Activated CD8-positive, alpha-beta memory T cell treated with anti-CD3 and anti-CD28 coated beads, Interleukin-2, amount 50 U/mL, for 24 hours (primary cell): ENCODE measurements around the gene CCDC60.

ENCODE experiments used
- DNase-seq: peaks from one replicate; pipeline ENCODE4 v3.0.0-alpha.2; 2020; ENCODE audit errors: extremely low read depth

Gene CCDC60

GRCh38 chr12:119334430-119335170 is at the start of gene CCDC60:
Gene CCDC60 (plus strand): TSS chr12:119334729. CDS start chr12:119335177, 448 bp downstream.
- DNase-seq: no peak

DNA sequence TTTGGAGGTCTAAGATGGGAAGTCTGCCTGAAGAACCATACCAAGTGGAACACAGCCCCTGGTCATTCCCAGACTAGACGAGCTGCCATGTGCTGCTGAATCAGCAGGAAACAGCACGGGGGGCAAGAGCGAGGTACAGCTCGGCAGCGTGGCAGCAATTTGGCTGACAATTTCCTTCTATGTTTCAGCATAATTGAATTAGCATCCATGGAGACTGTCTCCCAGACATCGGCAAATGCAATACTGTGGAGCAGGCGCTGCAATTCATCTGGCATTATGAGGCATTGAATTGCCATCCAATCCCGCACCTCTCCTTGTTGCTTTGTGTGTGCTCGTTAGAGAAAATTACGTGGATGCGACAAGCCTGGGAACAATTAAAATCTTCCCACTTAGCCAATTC is 46.0 kb upstream of the CCDC60 start:
- no peak for DNase-seq

DNA sequence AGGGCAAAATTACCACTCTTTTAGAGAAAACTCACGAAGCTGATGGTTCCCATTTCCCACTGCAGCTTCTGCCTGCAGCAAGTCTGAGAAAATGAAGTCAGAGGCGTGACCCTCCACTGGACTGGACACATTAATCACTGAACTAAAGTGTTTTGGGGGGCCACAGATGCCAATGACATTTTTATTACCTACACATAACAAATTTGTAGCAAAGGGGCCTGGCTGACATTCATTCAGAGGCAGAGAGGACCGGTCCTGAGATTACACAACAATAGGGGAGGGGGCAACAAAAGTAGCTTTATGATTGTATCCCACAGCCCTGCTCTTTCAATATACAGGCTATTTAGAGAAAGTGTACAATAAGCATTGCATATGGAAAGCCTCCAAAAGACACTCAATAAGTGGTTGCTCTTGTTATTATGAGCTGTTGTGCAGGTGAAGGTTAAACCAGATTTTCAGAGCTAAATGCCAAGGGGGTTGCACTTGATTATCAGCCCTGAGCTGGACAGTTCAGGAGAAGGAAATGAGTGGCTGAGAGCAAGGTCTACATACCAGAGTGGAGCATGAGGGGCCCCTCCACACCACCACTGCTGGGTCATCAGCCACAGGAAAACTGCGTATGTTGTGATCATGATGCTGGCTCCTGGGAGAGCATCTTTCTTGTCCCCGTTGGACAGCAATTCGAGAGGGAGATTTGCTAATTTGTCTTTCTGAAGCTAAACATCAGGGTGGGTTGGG is 41.5 kb upstream of the CCDC60 start:
- DNase-seq: no peak

DNA sequence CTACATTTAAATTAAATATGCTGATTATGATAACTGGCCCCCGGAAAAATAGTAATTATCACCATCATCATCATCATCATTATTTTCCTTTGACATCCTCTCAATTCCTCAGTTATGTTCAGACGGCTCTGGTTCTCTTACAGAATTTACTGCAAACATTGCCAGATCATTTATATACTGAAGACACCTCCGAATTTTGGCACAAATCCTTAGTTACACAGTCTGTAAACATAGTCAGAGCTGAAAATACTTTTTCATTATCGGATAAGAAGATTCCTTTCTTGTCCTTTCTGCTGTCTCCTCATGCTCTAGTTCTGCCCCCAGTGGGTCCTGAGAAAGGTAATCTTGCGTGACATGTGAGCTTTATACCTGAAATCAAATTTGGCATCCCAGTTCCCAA is 40.3 kb upstream of the CCDC60 start:
- no peak for DNase-seq

DNA sequence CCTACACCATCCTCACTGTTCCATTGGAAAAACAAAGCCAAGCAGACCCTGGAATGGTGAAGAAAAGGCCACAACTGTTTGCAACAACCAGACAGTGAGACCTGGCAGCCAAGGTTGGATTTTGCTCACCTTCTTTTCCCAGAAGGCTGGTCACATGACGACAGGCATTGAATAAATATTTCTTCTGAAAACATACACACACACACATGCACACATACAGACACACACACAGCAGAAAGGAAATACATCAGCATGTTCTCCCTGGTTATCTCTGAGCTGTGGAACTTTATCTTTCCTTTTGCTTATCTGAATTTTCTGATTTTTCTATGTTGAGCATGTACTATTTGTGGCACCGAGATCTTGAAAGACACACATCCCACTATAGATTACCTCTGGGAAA is 38.0 kb upstream of the CCDC60 start:
- no peak for DNase-seq

GRCh38 chr12:119299130-119299529 is 35.4 kb upstream of the CCDC60 start:
- no peak for DNase-seq

DNA sequence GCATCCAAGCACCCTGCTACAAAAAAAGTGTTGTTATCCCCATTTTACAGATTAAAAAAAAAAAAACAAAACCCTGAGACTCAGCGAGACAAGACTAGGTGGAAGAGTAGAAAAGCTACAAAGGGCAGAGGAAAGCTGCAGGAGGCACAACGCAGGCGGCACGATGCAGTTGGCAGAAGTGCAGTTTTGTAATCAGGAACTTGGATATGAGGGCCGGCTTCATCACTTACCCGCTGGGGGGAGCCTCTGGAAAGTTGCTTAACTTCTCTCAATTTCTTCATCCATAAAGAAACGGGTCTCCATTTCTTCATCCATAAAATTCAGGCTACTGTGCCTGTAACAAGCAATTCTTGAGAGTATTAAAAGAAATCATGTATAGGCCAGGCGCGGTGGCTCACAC is 33.1 kb upstream of the CCDC60 start:
- DNase-seq: no peak

DNA sequence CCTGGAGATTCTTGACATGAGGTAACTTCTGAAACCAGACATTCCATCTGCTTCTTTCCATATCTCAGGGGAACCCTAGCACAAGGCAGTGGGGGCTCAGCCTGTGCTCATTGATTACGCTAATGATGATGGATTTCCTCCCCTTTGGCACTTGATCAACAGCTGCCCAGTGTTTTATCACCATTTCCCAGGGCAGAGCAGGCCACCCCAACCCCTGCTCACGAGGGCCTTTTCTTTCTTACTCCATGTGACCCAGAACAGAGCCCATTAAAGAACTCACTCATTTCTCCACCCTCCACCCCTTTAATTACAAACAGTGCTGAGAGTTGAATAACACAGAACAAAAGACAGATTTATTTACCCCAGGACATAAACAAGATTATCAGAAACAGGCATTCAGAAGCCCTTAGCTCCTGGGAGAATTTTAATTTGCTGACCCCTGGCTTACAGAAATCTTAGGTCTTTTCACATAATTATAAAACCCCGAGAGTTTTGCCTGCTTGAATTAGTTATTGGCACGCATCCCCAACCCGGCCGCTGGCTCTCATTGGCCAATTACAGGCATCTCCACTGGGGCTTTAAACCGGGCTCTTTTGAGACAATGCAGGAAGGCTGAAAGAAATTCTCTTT is 32.0 kb upstream of the CCDC60 start:
- DNase-seq: no peak

- DNase-seq: no peak
These were observed 27.9 kb upstream of the CCDC60 start for GRCh38 chr12:119306593-119306992.

DNA sequence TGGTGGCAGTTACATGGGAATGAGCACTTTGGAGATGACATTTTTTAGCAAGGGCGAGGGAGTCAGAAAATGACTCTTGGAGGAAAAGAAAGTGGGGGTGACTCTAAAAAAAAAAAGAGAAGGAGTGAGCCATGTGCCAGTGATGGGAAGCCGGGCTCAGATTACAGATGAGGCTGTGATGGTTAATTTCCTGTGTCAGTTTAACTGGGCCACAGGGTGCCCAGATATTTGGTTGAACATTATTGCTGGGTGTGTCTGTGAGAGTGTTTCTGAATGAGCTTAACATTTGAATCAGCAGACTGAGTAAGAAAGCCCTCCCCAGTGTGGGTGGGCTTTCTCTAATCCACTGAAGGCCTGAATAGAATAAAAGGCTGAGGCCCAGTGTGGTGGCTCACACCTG is 26.8 kb upstream of the CCDC60 start:
- no peak for DNase-seq

GRCh38 chr12:119308708-119309456 is 25.6 kb upstream of the CCDC60 start:
- DNase-seq: no peak

DNA sequence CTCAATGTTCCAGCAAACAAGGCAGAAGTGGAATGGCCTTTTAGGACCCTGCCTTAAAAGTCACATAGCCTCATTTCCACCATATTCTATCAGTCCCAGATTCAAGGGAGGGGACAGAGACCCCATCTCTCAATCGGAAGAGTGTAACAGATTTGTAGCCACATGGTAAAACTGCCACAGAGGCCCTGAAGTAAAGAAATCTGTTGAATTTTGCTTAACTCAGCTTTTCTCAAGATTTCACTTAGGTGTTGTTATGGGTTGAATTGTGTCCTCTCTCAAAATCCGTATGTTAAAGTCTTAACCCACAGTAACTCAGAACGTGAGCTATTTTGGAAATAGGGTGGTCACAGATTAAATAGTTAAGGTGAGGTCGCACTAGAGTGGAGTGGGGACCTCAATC is 22.7 kb upstream of the CCDC60 start:
- DNase-seq: no peak

GRCh38 chr12:119312904-119313303 is 21.6 kb upstream of the CCDC60 start:
- no peak for DNase-seq

DNA sequence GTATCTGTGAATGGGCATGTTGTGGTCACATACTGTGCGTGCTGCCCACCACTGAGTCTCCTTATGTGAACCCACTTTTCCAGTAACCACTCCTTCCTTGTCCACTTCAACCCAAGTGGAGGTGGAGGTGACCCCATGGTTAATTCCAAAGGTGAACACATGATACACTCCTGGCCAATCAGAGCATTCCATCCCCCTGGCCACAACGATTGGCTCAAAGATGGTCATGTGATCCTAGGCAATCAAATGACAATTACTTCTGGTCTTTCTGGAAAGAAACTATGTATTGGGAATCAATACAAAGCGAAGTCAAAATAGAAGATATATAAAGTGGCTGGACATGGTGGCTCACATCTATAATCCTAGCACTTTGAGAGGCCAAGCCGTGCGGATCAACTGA is 20.2 kb upstream of the CCDC60 start:
- no peak for DNase-seq

DNA sequence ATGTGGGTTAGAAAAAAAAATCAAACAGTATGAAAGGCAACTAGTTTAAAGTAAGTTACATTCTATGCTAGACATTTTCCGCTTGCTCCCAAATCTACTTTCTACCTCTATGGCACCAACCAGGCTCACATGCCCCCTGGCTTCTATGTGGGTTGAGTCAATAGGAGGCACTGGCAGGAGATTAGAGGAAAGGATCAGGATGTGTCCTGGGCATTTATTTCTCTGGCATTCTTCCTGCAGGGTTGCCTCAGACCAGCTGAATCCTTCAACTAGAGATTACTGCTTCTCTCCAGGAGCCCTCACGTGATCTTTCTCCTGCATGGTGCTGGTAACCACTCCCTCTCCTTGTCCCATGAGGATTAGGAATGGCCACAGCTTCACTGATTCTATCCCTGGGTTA is 14.9 kb upstream of the CCDC60 start:
- no peak for DNase-seq

DNA sequence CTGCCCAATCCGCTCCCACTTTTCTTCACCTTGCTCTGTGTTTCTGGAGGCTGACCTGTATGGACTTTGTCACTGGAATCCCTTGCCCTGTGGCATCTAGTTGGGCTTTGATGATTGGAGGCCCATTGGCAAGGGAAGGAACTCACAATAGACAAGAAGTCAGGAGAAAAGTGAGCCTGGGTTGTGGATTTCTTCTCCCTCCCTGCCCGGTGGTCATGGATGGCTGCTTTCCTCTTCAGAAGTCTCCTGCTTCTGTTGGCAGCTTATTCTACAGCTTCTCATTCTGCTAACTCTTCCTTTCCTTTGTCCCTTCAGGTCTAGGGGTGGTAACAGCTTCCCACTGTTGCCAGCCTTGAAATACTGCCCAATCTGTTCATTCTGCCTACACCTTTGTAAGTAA is 13.9 kb upstream of the CCDC60 start:
- DNase-seq: no peak

DNA sequence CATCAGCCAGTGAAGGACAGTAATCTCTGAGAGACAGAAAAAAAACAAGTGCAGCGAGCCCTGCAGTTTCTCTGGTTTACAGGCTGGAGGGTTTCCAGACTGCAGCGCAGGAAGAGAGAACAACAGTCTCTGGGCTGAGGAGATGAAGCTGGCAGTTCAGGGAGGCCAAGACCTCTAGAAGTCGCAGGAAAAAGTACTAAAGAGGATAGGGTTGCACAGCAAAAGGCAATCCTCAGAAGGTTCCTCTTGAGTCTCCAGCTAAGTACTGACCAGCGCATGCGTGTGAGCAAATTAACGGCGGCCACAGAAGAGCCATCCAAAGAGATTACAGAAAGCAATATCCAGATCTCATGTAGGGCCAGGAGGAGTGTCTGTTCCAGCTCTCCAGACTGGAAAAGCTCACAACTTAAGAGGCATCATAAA is 12.2 kb upstream of the CCDC60 start:
- no peak for DNase-seq

GRCh38 chr12:119325813-119326212 is 8.7 kb upstream of the CCDC60 start:
- no peak for DNase-seq

GRCh38 chr12:119326341-119326740 is 8.2 kb upstream of the CCDC60 start:
- no peak for DNase-seq

- no peak for DNase-seq
These were observed 7.1 kb upstream of the CCDC60 start for GRCh38 chr12:119327471-119327870.

GRCh38 chr12:119328111-119328510 is 6.4 kb upstream of the CCDC60 start:
- DNase-seq: no peak
